HEK293 (cell line): Measurements from ENCODE around the gene ACHE.
A peak's percentile ranks its signal among the peaks of the same experiment; 100 is the strongest.

Source experiments
- EGR2 ChIP-seq: fragments of 450-650 bp; formaldehyde crosslinking; IDR thresholded peaks from 2 replicates; pipeline ENCODE4 v1.5.1; 2016; ENCODE audit warnings: low read depth, missing biosample characterization, missing genetic modification characterization
- HIC1 ChIP-seq: fragments of 450-650 bp; formaldehyde crosslinking; IDR thresholded peaks from 2 replicates; pipeline ENCODE4 v1.5.1; 2016; ENCODE audit warnings: missing biosample characterization, missing genetic modification characterization
- IKZF3 ChIP-seq: fragments of 450-650 bp; IDR thresholded peaks from 2 replicates; pipeline ENCODE4 v1.5.0; 2018; ENCODE audit warnings: missing biosample characterization, mild to moderate bottlenecking, missing genetic modification characterization, moderate library complexity
- KLF8 ChIP-seq: fragments of 450-650 bp; formaldehyde crosslinking; IDR thresholded peaks from 2 replicates; pipeline ENCODE4 v1.5.1; 2016; ENCODE audit warnings: missing biosample characterization, missing genetic modification characterization
- OVOL3 ChIP-seq: fragments of 450-650 bp; formaldehyde crosslinking; IDR thresholded peaks from 2 replicates; pipeline ENCODE4 v1.5.1; 2016; ENCODE audit warnings: missing biosample characterization, missing genetic modification characterization
- REPIN1 ChIP-seq: fragments of 450-650 bp; formaldehyde crosslinking; IDR thresholded peaks from 2 replicates; pipeline ENCODE4 v1.5.1; 2017; ENCODE audit warnings: missing biosample characterization, missing genetic modification characterization, low read depth
- REST ChIP-seq: fragments of 450-650 bp; formaldehyde crosslinking; IDR thresholded peaks from 2 replicates; pipeline ENCODE4 v1.5.1; 2016; ENCODE audit warnings: missing biosample characterization, missing genetic modification characterization
- TCF7L2 ChIP-seq: IDR thresholded peaks from 2 replicates; pipeline ENCODE4 v1.6.1; 2011; ENCODE audit warnings: low read depth, mild to moderate bottlenecking, inconsistent platforms, low read length, moderate library complexity, borderline replicate concordance
- YY1 ChIP-seq: fragments of 450-650 bp; formaldehyde crosslinking; IDR thresholded peaks from 2 replicates; pipeline ENCODE4 v1.5.1; 2018; ENCODE audit warnings: missing biosample characterization, missing genetic modification characterization
- ZBTB1 ChIP-seq: fragments of 450-650 bp; formaldehyde crosslinking; IDR thresholded peaks from 2 replicates; pipeline ENCODE4 v1.5.1; 2016; ENCODE audit warnings: missing biosample characterization, missing genetic modification characterization
- ZBTB10 ChIP-seq: fragments of 450-650 bp; formaldehyde crosslinking; IDR thresholded peaks from 2 replicates; pipeline ENCODE4 v1.5.1; 2016; ENCODE audit warnings: missing biosample characterization, missing genetic modification characterization
- ZBTB11 ChIP-seq: fragments of 450-650 bp; formaldehyde crosslinking; conservative IDR thresholded peaks from 2 replicates; pipeline ENCODE4 v1.5.1; 2016; ENCODE audit warnings: low read depth, missing biosample characterization, missing genetic modification characterization
- ZBTB20 ChIP-seq: fragments of 450-650 bp; formaldehyde crosslinking; IDR thresholded peaks from 2 replicates; pipeline ENCODE4 v1.5.1; 2016; ENCODE audit warnings: missing biosample characterization, missing genetic modification characterization
- ZBTB48 ChIP-seq: fragments of 450-650 bp; formaldehyde crosslinking; IDR thresholded peaks from 2 replicates; pipeline ENCODE4 v1.5.1; 2016; ENCODE audit warnings: missing biosample characterization, missing genetic modification characterization
- ZNF112 ChIP-seq: fragments of 450-650 bp; formaldehyde crosslinking; IDR thresholded peaks from 2 replicates; pipeline ENCODE4 v1.5.0; 2017; ENCODE audit warnings: missing biosample characterization, missing genetic modification characterization
- ZNF157 ChIP-seq: fragments of 450-650 bp; formaldehyde crosslinking; IDR thresholded peaks from 2 replicates; pipeline ENCODE4 v1.5.1; 2016; ENCODE audit warnings: missing biosample characterization, missing genetic modification characterization
- ZNF335 ChIP-seq: fragments of 450-650 bp; formaldehyde crosslinking; conservative IDR thresholded peaks from 2 replicates; pipeline ENCODE4 v1.5.1; 2016; ENCODE audit warnings: missing biosample characterization, missing genetic modification characterization
- ZNF366 ChIP-seq: fragments of 450-650 bp; formaldehyde crosslinking; conservative IDR thresholded peaks from 2 replicates; pipeline ENCODE4 v1.5.1; 2016; ENCODE audit warnings: missing biosample characterization, missing genetic modification characterization
- ZNF426 ChIP-seq: fragments of 450-650 bp; formaldehyde crosslinking; IDR thresholded peaks from 2 replicates; pipeline ENCODE4 v1.5.1; 2017; ENCODE audit warnings: missing biosample characterization, missing genetic modification characterization, mild to moderate bottlenecking, inconsistent platforms, moderate library complexity
- ZNF621 ChIP-seq: fragments of 450-650 bp; formaldehyde crosslinking; IDR thresholded peaks from 2 replicates; pipeline ENCODE4 v1.5.1; 2017; ENCODE audit warnings: missing biosample characterization, missing genetic modification characterization
- ZNF670 ChIP-seq: fragments of 450-650 bp; formaldehyde crosslinking; IDR thresholded peaks from 2 replicates; pipeline ENCODE4 v1.5.1; 2016; ENCODE audit warnings: missing biosample characterization, missing genetic modification characterization, low read depth
- ZNF704 ChIP-seq: fragments of 450-650 bp; formaldehyde crosslinking; IDR thresholded peaks from 2 replicates; pipeline ENCODE4 v1.5.1; 2016; ENCODE audit warnings: missing biosample characterization, missing genetic modification characterization
- ZNF747 ChIP-seq: fragments of 450-650 bp; formaldehyde crosslinking; IDR thresholded peaks from 2 replicates; pipeline ENCODE4 v1.5.1; 2016; ENCODE audit warnings: missing biosample characterization, missing genetic modification characterization
- ZNF792 ChIP-seq: fragments of 450-650 bp; formaldehyde crosslinking; IDR thresholded peaks from 2 replicates; pipeline ENCODE4 v1.5.1; 2016; ENCODE audit warnings: missing biosample characterization, missing genetic modification characterization
- ZNF837 ChIP-seq: fragments of 450-650 bp; formaldehyde crosslinking; IDR thresholded peaks from 2 replicates; pipeline ENCODE4 v1.5.1; 2016; ENCODE audit warnings: missing biosample characterization, missing genetic modification characterization
- ZSCAN30 ChIP-seq: fragments of 450-650 bp; IDR thresholded peaks from 2 replicates; pipeline ENCODE4 v1.5.1; 2018; ENCODE audit warnings: missing biosample characterization, mild to moderate bottlenecking, missing genetic modification characterization, moderate library complexity

The ACHE gene

GRCh38 chr7:100888988-100889750 lies 6.5 kb downstream of the ACHE start, which contains the start of gene UFSP1 (continued):
- TF ChIP-seq REST (tag by site-specific recombination) (peak; percentile 58), TCF7L2 (no peak), ZBTB1 (tag by site-specific recombination) (no peak; the same call in 1 of the 2 replicates), ZBTB10 (peak; percentile 54), ZNF157 (no peak), YY1 (tag by site-specific recombination) (peak; percentile 66), ZSCAN30 (tag by site-specific recombination) (peak; percentile 35; the same call in 1 of the 2 replicates), REPIN1 (tag by site-specific recombination) (peak; percentile 65; the same call in 1 of the 2 replicates), ZNF366 (tag by site-specific recombination) (no peak), ZBTB11 (no peak), ZNF670 (no peak), ZBTB48 (tag by site-specific recombination) (peak; percentile 58; the same call in 1 of the 2 replicates), KLF8 (tag by site-specific recombination) (peak; percentile 96), ZNF112 (tag by site-specific recombination) (no peak), ZNF704 (tag by site-specific recombination) (peak; percentile 88), ZNF621 (tag by site-specific recombination) (no peak), EGR2 (tag by site-specific recombination) (peak; percentile 41), ZNF792 (peak; percentile 95), HIC1 (no peak), IKZF3 (tag by site-specific recombination) (no peak), ZNF426 (tag by site-specific recombination) (no peak), ZNF335 (tag by site-specific recombination) (peak; percentile 82), ZNF747 (no peak), ZBTB20 (tag by site-specific recombination) (peak; percentile 53), OVOL3 (peak; percentile 77; the same call in 1 of the 2 replicates), ZNF837 (tag by site-specific recombination) (peak; percentile 57; the same call in 1 of the 2 replicates)
